HG03432 (cell line): Measurements from ENCODE around the gene ANXA4.

Experiments used
- ATAC-seq: cut with Tn5 transposase; IDR thresholded peaks from one replicate; pipeline ENCODE4 v1.9.1; 2021; ENCODE audit warnings: mild to moderate bottlenecking, moderate library complexity; ENCODE audit not compliant: unreplicated experiment

Gene ANXA4

DNA sequence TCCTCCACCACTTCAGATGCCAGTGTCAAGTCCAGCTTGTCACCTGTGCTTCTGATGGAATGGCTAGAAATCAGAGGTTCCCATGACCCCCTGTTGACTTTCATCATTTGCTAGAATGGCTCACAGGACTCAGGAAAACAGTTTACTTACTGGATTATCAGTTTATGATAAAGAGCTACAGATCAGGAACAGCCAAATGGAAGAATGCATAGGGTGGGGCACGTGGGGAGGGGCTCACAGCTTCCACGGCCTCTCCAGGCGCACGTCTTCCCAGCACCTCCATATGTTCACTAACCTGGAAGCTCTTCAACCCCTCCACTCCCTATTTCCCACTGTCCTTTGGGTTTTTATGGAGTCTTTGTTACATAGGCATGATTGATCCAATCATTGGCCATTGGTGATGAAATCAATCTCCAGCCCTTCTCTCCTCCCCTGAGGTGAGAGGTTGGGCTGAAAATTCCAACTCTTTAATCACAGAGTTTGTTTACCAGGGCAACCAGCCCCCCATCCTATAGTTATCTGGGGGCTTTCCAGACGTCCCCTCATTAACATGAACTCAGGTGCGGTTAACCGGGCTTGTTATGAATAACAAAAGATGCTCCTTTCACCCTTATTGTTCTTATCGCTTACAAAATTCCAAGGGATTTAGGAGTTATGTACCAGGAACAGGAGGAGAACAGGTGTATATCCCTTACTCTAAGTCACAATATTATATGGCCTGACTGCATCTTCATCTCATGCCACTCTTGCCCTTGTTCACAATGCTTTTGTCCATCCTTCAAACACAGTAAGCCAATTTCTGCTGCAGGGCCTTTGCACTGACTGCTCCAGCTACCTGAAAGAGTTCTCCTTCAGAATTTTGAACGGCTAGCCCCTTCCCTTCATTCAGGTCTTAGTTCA lies 35.2 kb downstream of the ANXA4 start:
- no peak for ATAC-seq

DNA sequence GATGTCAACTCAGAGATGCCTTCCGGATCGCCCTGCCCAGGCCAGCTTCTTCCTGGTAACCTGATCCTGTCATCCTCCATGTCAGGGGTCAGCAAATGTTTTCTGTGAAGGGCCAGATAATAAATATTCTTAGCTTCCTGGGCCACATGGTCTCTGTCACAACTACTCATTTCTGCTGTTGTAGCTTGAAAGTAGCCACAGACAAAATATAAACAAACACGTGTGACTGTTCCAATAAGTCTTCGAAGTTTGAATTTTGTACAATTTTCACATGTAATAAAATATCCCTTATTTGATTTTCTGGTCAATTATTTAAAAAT lies 35.8 kb downstream of the ANXA4 start:
- ATAC-seq, result no peak

DNA sequence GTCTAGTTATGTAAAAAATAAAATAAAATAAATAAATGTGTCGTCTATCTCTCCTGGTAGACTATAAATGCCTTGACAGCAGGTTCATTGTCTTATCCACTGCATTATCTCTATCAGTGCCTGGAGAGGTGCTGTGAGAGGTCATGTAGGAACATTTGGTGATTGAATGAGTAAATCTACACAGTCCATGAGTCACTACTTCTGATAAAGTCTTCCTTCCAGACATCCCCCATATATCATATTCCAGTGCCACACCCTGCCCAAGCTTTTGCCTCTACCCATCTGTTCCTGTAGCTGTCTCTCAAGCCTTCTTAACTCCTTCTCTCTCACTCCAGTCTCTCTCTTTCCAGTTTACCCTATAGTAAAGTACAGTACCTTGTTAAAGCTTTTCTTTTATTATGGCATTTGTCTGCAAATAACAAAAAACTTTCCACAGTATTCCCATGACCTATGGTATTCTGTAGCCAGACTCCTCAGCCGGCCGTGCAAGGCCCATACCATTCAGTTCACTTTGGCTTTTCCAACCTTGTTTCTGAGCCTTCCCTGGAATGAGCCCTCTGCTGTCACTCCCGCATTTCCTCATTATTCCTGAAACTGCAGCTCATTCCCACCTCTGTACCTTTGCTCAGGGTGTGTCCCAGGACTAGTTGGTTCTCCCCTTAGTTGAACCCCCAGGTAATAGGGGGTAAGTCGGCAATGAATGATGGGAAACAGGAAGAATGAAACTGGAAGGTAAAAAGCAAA lies 37.5 kb downstream of the ANXA4 start:
- ATAC-seq, result no peak

DNA sequence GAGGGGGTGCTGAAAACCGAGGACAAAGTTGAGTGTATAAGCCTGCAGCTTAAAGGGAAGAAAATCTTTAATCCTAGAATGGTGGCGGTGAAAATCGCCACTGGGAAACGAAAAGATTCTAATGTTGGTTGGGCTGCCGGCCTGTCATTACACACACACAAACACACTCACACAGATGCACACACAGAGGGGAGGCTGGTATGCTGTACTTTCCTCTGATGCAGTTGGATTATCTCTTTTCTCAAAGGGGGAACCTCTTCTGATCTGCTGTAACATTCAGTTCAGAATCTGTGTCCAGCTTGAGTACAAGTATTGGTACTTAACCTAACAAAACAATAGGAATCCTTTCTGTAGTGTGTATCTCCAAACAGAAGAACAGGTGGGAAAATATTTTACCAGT lies 39.0 kb downstream of the ANXA4 start:
- ATAC-seq, result peak; percentile 15

DNA sequence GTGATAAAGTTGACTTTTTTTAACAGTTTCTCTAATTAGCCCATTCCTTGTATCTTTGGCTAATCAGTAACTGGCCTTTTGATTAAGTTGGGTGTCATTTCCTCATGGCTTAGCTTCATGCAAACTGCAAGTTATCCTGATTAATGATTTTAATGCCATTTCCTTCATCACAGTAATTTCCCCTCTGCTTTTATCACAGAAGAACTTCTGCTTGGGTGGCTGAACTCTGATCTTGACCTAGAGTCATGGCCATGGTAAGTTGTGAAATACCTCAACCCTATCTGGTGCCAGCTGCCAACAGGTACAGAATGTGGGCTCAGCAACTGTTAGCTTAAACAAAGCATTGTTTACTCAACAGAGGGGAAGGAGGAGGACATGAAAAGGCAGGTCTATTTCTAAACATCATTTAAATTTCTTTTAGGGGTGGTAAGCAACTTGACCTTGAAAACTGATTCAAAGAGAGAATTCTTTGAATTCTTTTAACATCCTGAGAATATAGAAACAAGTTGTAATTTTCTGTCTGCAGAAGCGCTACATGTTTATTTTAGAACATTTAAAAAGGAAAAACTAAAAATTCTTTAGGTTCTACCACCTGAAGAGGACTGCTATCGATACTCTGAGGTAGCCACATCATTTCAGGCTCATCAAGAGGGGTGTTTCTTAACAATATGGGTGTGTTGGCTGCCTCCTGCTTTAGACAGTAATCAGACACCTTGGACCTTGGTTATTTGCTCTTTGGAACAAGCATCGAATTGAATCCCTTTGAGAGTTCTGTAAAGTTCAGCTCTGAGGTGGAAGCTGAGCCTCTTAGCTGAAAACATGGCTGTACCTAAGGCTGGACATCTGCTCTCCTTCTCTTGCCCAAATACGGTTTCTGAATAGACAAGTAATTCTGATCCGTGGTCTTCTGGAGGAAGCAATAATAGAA lies 39.7 kb downstream of the ANXA4 start:
- peak; percentile 85 for ATAC-seq

DNA sequence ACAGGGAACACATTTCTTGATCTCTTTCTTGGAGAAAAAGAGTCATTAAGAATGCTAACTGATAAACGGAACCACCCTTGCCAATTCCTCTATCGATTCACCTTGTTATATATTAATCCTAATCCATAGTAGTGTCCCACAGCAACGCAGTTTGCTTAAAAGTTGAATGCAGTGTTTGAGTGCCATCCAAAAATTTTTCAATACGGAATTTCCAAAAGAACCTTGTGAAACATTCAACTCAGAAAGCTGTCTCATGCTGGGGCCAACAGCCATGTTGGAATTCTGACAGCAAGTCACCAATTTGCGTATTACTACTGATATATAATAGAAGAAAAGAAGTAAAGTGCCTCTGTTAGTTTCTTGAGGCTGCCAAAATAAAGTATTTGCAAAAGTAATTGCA lies 42.3 kb downstream of the ANXA4 start:
- no peak for ATAC-seq

DNA sequence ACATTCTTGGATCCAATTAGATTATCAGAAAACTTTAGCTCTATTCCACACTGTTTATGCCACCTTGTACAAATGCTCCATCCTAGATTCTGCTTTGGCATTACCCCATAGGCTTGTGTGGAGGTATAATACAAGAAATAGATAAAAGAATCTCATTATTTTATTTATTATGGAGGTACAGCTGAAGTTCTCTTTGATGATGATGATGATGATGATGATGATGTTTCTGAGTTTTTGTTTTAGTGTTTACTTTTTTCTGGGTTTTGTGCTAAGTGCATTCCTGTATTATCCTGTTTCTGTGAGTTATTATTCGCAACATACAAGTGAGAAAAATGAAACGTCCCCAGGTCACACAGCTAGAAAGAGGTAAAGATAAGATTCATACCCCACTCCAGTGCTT lies 43.4 kb downstream of the ANXA4 start:
- no peak for ATAC-seq

DNA sequence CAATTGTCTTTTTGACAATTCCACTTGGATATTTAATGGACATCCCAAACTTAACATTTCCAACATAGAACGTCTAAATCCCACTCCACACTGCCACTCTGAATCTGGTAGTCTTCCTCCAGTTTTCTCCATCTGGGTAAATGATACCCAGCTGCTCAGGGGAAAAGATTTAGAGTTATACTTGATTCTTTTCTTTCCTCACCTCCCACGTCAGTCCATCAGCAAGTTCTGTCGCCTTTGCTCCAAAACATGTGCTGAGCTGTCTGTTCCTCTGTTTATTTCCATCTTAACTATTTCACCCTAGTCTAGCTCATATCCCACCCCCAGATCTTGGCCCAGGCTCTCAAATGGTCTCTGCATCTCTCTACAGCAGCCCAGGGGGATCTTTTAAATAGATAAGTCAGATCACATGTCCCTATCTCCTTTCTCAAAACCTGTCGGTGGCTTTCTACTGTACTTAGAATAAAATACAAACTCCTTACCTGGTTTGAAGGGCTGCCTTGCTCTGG lies 44.2 kb downstream of the ANXA4 start:
- no peak for ATAC-seq

DNA sequence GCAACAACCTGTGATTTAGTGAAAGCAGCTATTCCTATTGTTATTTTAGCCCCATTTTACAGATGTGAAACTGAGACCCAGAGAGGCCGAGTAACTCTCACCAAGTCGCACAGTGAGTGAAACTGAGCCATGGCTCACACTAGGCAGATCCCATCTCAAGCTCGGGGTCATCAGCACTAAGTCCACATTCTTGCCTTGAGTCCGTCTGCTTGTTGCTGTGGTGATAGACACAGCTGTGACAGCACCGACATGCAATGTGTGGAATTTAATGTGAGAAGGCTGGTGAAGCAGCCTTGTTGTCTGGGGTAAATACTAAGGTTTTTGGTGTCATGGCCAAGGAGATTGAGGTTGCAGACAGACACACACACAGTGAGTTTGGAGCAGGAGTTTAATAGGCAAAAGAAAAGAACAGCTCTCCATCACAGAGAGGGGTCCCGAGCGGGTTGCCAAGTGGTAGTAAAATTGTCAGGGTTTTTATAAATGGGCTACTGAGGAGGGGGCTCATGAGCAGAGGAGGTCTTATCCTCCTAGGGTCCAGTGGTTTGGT lies 47.3 kb downstream of the ANXA4 start:
- ATAC-seq, result peak; percentile 60

DNA sequence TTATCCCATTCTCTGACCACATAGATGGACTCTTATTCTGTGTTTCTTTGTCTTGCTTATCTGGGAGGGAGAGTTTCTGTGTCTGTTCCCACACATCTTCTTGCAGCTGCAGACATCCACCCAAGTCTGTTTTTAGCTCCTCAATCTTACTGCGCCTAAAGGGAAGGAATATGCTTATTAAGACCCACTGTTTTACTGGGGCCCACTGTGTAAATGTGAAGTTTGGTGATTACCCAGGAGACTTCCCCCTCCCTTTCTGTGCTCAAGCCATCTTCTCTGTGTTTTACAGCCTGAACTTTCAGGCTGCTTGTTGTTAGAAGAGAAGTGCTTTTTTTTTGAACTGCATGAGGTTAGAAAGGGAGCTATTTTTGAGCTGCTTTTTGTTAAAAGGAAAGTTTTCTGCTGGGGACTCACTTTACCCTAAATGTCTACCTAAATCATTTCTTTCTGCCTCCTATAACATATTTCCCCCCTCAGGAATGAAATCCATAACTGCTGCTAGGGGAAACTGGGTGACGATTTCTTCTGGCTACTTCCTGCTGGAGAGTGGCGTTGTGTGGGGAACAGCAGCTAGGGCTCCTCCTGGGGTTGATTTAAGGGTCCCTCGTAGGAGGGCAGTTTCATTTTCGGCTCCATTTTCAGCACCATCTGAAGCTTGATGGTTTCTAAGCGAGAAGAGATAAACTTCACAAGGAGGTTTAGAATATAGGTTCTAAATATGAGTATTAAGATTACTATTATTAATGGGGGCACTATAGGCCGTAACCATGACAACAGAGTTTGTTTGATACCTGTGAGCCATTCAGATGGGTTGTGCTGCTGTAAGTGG lies 48.1 kb downstream of the ANXA4 start:
- peak; percentile 57 for ATAC-seq

DNA sequence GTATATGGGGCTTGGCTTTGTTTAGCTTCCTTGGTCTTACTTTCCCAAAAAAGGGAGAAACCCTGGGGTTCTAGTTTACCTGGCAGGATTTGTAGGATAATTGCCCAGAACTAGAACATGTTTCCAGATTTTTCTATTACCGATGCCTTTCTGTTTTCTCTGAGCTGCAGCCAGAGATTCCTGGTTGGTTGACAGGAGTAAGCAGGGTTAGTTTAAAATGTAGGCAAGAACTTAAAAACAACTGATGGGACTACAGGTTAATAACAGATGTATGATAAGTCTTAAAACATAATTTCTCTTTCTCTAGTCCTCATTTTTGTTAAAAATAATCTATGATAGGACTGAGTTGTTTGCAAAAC lies 48.6 kb downstream of the ANXA4 start:
- ATAC-seq, result no peak

DNA sequence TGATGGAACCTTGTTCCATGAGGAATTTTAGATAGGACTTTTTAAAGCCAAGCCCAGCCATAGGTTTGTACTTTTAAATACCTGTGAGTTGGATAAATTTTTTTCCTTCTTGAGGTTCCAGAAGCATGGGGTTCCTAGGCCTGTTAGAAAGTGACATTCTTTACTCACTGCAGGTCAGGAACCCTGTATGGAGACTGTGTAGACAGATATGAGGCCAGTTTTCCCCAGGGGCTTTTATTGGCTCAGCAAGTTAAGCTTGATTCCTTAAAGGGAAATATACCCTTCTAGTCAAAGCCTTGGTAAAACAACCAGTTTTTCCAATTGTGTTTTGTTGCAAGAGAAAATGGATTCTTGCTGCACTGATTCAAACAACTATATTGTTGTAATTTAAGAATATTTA lies 49.1 kb downstream of the ANXA4 start:
- no peak for ATAC-seq

DNA sequence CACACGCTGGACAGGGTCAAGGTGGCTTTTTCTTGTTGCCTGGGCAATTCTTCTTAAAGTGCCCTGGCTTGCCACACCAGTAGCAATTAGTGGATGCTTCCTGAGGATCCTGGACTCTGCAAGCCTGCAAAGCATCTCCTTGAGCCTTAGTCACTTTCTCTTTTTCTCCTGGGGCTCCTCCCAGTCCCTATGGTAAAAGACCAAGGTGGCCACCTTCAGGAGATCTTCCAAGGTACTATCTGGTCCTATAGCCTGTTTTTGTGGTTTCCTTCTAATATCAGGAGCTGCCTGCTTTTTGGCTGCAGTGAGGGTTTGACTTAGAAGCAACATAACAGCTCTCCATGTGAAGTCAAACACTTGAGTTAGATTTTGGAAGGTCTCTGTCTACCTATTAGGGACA lies 54.2 kb downstream of the ANXA4 start:
- ATAC-seq, result no peak

DNA sequence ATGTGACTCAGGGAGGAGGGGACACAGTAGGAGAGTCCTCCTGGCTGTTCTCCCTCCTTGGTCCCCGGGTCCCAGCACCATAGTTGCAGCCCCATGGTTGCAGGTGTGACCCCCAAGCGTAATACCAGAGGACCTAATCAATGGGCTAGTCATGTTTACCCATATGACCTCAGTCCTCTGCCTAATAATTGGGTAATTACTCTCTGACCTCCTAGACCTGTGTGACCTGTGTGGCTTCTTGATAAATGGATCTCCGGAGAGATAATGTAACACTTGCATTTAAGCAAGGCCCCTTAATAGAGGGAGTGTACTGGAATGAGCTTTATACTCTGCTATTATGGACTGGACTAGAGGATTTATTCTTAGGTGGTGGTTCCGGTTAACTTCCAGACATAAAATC lies 55.3 kb downstream of the ANXA4 start:
- ATAC-seq, result no peak

DNA sequence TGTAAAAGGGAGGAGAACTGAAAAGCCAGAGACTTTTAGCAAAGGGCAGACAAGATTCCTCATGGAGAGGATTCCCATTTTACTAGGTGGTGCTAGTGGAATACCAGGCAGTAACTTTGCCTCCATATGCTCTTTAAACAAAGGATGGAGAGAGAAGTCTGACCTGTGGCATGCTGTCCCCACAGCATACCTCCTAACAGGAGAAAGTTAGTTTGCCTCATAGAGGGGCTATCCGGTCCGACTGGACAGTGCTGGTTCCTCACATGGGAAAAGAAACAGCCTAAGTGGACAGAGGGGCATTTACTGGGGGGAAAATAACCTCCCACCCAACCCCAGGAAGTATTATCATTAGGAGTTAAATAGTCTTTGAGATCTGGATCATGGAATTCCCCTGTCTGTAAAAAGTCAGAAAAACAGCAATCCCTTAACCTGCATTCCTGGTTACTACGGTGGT lies 55.9 kb downstream of the ANXA4 start:
- no peak for ATAC-seq

DNA sequence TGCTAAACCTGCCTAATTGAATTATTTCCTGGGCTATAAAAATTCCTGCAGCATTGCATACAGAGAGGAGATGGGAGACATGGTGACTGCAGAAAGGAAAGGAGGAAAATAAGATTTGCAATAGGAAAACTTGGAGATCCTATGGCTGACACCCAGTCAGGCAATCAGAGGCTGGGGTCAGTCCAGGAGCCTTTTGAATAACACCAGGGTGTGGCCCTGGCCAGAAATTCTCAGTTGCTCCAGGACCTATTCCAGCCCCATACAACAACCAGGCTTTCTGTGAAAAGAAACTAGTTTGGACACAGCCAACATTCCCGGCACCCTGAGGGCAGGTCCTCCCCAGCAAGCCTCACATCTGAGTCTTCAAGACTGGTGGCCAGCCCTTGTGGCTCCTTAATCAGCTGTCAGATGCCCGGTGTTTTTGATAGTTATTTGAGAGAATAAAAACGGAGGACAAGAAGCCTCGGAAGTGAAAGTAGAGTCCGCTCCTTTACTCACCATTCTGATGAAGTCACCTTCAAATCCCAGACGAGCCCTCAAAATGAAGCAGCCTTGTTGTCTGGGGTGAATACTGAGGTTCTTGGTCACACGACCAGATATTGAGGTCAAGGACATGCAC lies 56.5 kb downstream of the ANXA4 start:
- peak; percentile 16 for ATAC-seq

DNA sequence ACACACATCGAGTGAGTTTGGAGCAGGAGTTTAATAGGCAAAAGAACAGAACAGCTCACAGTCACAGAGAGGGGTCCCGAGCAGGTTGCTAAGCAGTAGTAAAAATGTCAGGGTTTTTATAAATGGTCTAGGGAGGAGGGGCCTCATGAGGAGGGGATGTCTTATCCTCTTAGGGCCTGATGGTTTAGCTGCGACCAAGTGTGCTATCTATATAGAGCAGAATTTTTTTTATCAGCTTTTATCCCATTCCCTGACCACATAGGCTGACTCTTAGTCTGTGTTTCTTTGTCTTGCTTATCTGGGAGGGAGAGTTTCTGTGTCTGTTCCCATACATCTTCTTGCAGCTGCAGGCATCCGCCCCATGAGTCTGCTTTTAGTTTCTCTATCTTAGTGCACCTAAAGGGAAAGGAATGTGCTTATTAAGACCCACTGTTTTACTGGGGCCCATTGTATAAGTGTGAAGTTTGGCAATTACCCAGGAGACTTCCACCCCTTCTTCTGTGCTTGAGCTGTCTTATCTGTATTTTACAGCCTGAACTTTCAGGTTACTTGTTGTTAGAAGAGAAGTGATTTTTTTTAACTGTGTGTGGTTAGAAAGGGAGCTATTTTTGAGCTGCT lies 57.1 kb downstream of the ANXA4 start:
- ATAC-seq, result peak; percentile 56

DNA sequence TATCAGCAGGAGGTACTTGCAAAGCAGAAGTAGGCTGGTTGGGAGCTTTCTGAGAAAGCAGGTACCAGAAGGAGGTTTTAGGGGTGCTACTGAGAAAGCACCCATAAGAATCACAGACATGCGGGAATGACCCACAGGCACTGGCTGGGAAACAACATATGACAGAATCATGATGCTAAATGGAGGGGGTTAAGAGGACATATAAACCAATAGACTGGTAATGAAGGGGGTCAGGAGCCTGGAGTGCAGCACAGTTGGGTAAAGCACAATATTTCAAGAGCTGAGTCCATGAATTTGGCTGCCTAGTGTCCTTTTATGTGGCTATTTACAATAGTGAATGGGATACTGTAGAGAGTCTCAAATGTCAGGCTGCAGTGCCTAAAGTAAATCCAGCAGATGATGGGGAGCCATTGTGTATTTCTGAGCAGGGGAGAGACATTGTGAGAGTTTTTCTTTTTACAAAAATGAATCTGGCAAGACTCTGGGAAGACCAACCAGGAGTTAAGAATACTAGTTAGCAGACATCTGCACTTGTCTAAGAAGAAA lies 59.9 kb downstream of the ANXA4 start:
- ATAC-seq, result no peak
